GM12801 (cell line): ENCODE results near the gene NAPB.

Source experiments
- TF ChIP-seq, protein P1 (sequence below): IDR thresholded peaks from one replicate; pipeline ENCODE4 v1.5.1; 2011; ENCODE audit warnings: control low read depth; ENCODE audit not compliant: insufficient read length; ENCODE audit errors: extremely low read depth

The NAPB gene

DNA sequence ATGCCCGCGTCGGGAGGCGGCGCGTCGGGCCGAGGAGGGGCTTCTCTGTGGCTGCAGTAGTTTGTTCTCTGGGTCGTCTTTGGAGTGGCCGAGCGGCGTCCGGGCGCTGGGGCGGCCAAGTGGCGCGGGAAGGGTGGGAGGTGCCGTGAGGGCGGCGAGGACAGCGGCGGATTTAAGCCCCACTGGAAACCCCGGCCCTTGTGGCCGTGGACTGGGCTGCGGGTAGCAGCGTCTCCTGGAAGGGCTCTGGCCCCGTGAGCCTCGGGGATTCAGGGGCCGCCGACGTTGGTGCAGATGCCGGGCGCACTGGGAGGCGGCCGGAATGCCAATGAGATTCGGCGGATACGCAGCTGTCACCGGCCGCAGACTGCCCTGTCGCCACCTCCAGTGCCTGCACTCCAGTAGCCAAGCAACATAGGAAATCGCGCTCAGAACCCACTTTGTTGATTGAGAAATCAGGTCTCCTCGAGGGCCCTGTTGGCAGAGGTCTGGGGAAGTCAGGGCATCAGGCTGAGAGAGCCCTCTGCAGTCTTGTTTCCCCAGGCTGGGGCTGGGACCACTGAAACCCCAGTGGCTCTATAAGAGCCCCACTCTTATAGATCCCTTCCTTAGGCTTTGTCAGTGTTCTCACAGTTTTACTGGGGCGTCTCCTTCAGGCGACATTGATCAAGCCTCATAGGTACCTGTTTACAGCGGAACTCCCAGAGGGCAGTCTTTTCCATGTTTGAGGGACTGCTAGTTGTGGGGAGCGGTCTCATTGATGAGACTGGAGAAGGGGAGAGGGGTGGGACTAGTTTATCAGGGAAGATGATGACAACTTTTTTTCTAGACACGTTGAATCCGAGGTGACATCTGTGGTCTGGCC is 58.7 kb downstream of the NAPB start:
- TF ChIP-seq, protein P1, sequence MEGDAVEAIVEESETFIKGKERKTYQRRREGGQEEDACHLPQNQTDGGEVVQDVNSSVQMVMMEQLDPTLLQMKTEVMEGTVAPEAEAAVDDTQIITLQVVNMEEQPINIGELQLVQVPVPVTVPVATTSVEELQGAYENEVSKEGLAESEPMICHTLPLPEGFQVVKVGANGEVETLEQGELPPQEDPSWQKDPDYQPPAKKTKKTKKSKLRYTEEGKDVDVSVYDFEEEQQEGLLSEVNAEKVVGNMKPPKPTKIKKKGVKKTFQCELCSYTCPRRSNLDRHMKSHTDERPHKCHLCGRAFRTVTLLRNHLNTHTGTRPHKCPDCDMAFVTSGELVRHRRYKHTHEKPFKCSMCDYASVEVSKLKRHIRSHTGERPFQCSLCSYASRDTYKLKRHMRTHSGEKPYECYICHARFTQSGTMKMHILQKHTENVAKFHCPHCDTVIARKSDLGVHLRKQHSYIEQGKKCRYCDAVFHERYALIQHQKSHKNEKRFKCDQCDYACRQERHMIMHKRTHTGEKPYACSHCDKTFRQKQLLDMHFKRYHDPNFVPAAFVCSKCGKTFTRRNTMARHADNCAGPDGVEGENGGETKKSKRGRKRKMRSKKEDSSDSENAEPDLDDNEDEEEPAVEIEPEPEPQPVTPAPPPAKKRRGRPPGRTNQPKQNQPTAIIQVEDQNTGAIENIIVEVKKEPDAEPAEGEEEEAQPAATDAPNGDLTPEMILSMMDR, result no peak

DNA sequence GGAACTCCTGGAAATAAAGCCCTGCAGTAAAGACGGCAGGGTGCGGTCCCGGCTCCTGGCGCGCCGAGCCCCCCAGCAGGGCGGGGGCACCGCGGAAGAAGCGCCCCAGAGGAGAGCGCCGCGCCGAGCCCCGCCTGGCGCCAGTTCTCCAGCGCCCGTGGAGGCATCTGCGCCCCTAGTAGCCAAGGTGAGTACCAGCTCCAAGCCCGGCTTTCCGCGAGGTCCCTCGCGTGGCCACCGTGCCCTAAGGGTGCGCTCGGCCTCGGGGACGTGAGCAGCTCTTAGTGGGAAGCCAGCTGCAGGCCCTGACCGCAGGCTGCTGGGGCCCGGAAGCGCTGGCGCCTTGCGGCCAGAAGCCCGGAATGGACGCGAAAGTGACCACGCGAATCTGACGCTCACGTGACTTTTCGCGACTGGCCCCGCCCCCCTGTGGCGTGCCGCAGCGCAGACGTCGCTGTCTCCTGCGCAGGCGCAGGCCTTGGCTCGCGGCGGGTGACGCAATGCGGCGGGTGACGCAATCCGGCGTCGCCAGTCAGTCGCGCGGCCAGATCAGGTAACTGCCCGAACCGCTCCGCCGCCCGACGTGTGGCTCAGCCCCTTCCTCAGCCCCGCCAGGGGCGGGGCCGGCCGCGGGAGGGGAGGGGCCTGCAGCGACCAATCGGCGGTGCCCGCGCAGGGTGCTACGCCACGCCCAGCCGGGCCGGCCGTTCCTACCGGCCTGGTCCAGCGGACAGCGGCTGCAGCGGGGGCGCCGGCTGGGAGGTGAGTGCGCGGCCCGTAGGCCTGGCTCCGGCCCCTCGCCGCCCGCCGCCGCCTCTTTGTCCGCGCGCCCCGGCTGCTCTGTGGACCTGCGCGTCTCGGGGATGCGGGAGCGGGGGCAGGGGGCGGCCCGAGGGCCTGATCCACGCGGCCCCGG is 59.6 kb downstream of the NAPB start, which contains the start of gene GZF1:
TSS of gene GZF1 (plus strand) at position 707 of the 916 bp plus-strand sequence. CDS start 2,202 bp downstream, outside the sequence.
- TF ChIP-seq, protein P1, result no peak

DNA sequence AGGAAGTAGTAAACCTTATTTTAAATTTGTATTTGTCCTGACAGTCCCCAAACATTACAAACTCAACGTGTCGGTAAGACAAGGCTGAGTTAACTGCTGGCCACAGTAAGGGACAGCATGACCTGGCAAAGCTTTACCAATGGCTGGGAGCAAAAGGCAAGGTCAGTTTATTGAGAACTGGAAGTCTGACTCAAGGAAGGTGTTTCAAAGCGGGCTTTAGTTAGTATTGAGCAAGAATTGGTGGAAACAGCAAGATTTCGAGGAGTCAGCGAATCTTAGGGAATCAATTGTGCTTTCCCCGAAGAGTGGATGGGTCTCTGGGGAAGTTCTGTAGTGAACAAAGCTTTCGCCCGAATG is 60.2 kb downstream of the NAPB start:
- TF ChIP-seq, protein P1, result no peak

- TF ChIP-seq, protein P1, result no peak
Measured at GRCh38 chr20:23360531-23360930, 60.8 kb downstream of the NAPB start.

- TF ChIP-seq, protein P1, result no peak
Measured at GRCh38 chr20:23358923-23359593, 62.2 kb downstream of the NAPB start.

DNA sequence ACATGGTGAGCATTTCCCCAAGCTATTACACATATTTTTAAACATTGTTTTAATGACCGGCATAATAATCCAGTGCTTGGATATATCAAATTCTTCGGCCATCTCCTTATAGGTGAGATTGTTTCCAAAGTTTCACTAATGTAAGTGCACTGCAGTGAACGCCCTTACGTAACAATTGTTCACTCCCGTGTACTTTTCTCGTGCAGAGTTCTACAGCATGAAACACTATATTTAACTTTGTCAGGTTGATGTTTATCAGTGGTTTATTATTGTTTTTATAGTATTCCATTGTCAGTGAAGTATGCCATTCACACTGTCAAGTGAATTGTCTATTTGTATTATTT is 62.8 kb downstream of the NAPB start:
- TF ChIP-seq, protein P1, result no peak
